Peyer's patch (tissue), 4 donors: Measurements from ENCODE around the gene PCCB.

Source experiments
- CTCF ChIP-seq, 6 experiments: fragments of 450-650 bp in 4 of 6; fragments of 200-600 bp in 2 of 6; sonication (generic) in 1 of 6; IDR thresholded peaks; one replicate each; pipeline ENCODE4 v1.5.1; 2017 to 2019; ENCODE audit warnings: antibody characterized with exemption in 6 of 6, mild to moderate bottlenecking in 3 of 6, moderate library complexity in 1 of 6
- POLR2A ChIP-seq, 2 donors: fragments of 450-650 bp; IDR thresholded peaks; one replicate each; pipeline ENCODE4 v1.5.1; 2017; ENCODE audit warnings: antibody characterized with exemption in 2 of 2, mild to moderate bottlenecking in 2 of 2, moderate library complexity in 2 of 2

DNA sequence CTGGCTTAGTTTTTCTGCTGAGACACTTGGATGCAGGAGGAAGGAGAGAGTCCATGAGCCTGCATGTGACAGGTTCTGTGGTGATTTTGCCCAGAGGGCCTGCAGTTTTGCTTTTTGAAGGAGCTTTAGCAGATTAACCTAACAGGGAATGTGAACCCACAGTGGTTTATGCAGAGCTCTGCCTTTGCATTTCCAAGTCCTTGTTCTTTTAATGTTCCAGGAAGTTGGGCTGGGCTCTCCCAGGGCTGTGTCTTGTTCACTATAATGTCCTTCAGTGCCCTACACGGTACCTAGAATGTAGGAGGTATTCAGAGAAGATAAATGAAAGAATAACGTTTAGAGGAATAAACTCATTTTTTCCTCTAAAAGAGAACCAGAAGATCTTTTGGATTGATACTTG is 50.3 kb downstream of the PCCB start:
- no peak for TF ChIP-seq CTCF (IDR thresholded peaks at IDR 0.05)
- no peak for TF ChIP-seq POLR2A (IDR thresholded peaks at IDR 0.05)
